Astrocyte (in vitro differentiated cells and primary cell): ENCODE measurements around the gene ADNP2. TPM values are rescaled to one million over a fixed set of nuclear protein-coding genes. Genes with fewer than 3 reads are reported as not detected.

Experiments used
- DNase-seq: peaks from one replicate; pipeline ENCODE4 v3.0.0-alpha.2; 2010; ENCODE audit warnings: low read depth
- FAIRE-seq: peaks from 2 replicates; lab custom pipeline; 2011; peaks lifted over from hg19 to GRCh38; lab: Jason Lieb, UNC
- H2AFZ ChIP-seq: 2 replicates; pipeline ENCODE4 v1.6.0; 2012; ENCODE audit warnings: low read depth, low read length, inconsistent platforms
- H3K27ac ChIP-seq: 2 replicates; pipeline ENCODE4 v1.5.1; 2011; ENCODE audit warnings: low read depth, low read length, inconsistent platforms
- H3K27me3 ChIP-seq: 2 replicates; pipeline ENCODE4 v1.6.0; 2011; ENCODE audit warnings: low read length, inconsistent platforms; ENCODE audit not compliant: insufficient read depth
- H3K36me3 ChIP-seq: 2 replicates; pipeline ENCODE4 v1.5.1; 2011; ENCODE audit warnings: low read length, inconsistent platforms; ENCODE audit not compliant: insufficient read depth
- H3K4me1 ChIP-seq: 2 replicates; pipeline ENCODE4 v1.5.1; 2011; ENCODE audit warnings: low read length, inconsistent platforms; ENCODE audit not compliant: insufficient read depth
- H3K4me2 ChIP-seq: 2 replicates; pipeline ENCODE4 v1.6.0; 2012; ENCODE audit warnings: low read length, inconsistent platforms
- H3K4me3 ChIP-seq: 2 replicates; pipeline ENCODE4 v1.5.1; 2011; ENCODE audit warnings: low read depth, mild to moderate bottlenecking, low read length, inconsistent platforms; ENCODE audit not compliant: insufficient read depth
- H3K79me2 ChIP-seq: 2 replicates; pipeline ENCODE4 v1.6.0; 2012; ENCODE audit warnings: mild to moderate bottlenecking, low read length, inconsistent platforms; ENCODE audit not compliant: insufficient read depth
- H3K9ac ChIP-seq: 2 replicates; pipeline ENCODE4 v1.6.0; 2012; ENCODE audit warnings: mild to moderate bottlenecking, low read length, inconsistent platforms
- H3K9me3 ChIP-seq: 2 replicates; pipeline ENCODE4 v1.5.1; 2012; ENCODE audit warnings: low read depth, mild to moderate bottlenecking, low read length, inconsistent platforms; ENCODE audit not compliant: insufficient read depth
- H4K20me1 ChIP-seq: 2 replicates; pipeline ENCODE4 v1.6.0; 2012; ENCODE audit warnings: low read length, inconsistent platforms; ENCODE audit not compliant: insufficient read depth
- H3K27ac Mint-ChIP-seq: one replicate; pipeline ENCODE4 v1.8.0; 2021; ENCODE audit warnings: mild to moderate bottlenecking, mixed read lengths; ENCODE audit not compliant: unreplicated experiment
- H3K27me3 Mint-ChIP-seq: one replicate; pipeline ENCODE4 v1.8.0; 2021; ENCODE audit warnings: low read depth, mixed read lengths; ENCODE audit not compliant: unreplicated experiment
- H3K36me3 Mint-ChIP-seq: one replicate; pipeline ENCODE4 v1.8.0; 2021; ENCODE audit warnings: low read depth, mixed read lengths; ENCODE audit not compliant: unreplicated experiment
- H3K4me1 Mint-ChIP-seq: one replicate; pipeline ENCODE4 v1.8.0; 2021; ENCODE audit warnings: low read depth, mixed read lengths; ENCODE audit not compliant: unreplicated experiment
- H3K4me3 Mint-ChIP-seq: one replicate; pipeline ENCODE4 v1.8.0; 2021; ENCODE audit warnings: mild to moderate bottlenecking, moderate library complexity, mixed read lengths; ENCODE audit not compliant: unreplicated experiment
- H3K9me3 Mint-ChIP-seq: one replicate; pipeline ENCODE4 v1.8.0; 2021; ENCODE audit warnings: mild to moderate bottlenecking, mixed read lengths; ENCODE audit not compliant: unreplicated experiment
- CTCF ChIP-seq: IDR thresholded peaks from 2 replicates; pipeline ENCODE4 v1.5.1; 2011; ENCODE audit warnings: low read depth, mild to moderate bottlenecking, inconsistent platforms, low read length, moderate library complexity; ENCODE audit not compliant: insufficient read depth
- EZH2 ChIP-seq: IDR thresholded peaks from 2 replicates; pipeline ENCODE4 v1.6.1; 2012; ENCODE audit warnings: mild to moderate bottlenecking, low read length, inconsistent platforms; ENCODE audit not compliant: insufficient read depth
- total RNA-seq: library from RNA; stranded (reverse); gene quantifications from 2 replicates; pipeline ENCODE4 v1.2.1, GENCODE V29; 2021

ADNP2 gene
- total RNA-seq, 1 donor from 2014 or later, result 20.5 TPM

GRCh38 chr18:80070825-80071224 lies 38.2 kb upstream of the ADNP2 start:
- Histone ChIP-seq H3K79me2 (no peaks in the 10 kb centered on the region), H3K4me2 (no peak overlapping the region), H3K27ac (no peak overlapping the region), H3K9me3 (no peaks in the 10 kb centered on the region), H3K4me3 (no peak overlapping the region), H3K36me3 (no peaks in the 10 kb centered on the region), H4K20me1 (no peaks in the 10 kb centered on the region), H3K9ac (no peak overlapping the region), H3K4me1 (no peaks in the 10 kb centered on the region), H2AFZ (no peak overlapping the region), H3K27me3 (no peaks in the 10 kb centered on the region)
- DNase-seq (no peak), FAIRE-seq (no peak)
- TF ChIP-seq EZH2 (no peak), CTCF (no peak)
- peaks cover 2% of the 10 kb centered on the region for H3K9me3 Mint-ChIP-seq
- no peaks in the 10 kb centered on the region for H3K36me3 Mint-ChIP-seq
- no peaks in the 10 kb centered on the region for H3K4me1 Mint-ChIP-seq
- no peak overlapping the region for H3K27ac Mint-ChIP-seq
- H3K4me3 Mint-ChIP-seq, result no peak overlapping the region
- H3K27me3 Mint-ChIP-seq, result peaks cover 6% of the 10 kb centered on the region

GRCh38 chr18:80074183-80074582 lies 34.9 kb upstream of the ADNP2 start:
- no peak for TF ChIP-seq CTCF
- H3K27ac ChIP-seq, result no peak overlapping the region
- no peak overlapping the region for H3K4me3 ChIP-seq
- Mint-ChIP-seq H3K27ac (no peak overlapping the region), H3K4me3 (no peak overlapping the region), H3K9me3 (peaks cover 6% of the 10 kb centered on the region), H3K4me1 (no peaks in the 10 kb centered on the region), H3K36me3 (peaks cover 2% of the 10 kb centered on the region), H3K27me3 (peaks cover 4% of the 10 kb centered on the region)
- no peak overlapping the region for H3K4me2 ChIP-seq
- no peaks in the 10 kb centered on the region for H3K36me3 ChIP-seq
- H2AFZ ChIP-seq, result no peak overlapping the region
- no peaks in the 10 kb centered on the region for H3K4me1 ChIP-seq
- H3K9me3 ChIP-seq, result no peaks in the 10 kb centered on the region
- no peaks in the 10 kb centered on the region for H3K27me3 ChIP-seq
- DNase-seq (no peak), FAIRE-seq (no peak)
- no peak overlapping the region for H3K9ac ChIP-seq
- H3K79me2 ChIP-seq, result no peaks in the 10 kb centered on the region
- no peaks in the 10 kb centered on the region for H4K20me1 ChIP-seq

- TF ChIP-seq EZH2, result no peak
- TF ChIP-seq CTCF, result no peak
- H3K36me3 ChIP-seq, result no peaks in the 10 kb centered on the region
- DNase-seq (no peak), FAIRE-seq (no peak)
- no peak overlapping the region for H3K4me3 Mint-ChIP-seq
- no peak overlapping the region for H3K27ac ChIP-seq
- H3K27me3 Mint-ChIP-seq, result peaks cover 4% of the 10 kb centered on the region
- H3K4me1 Mint-ChIP-seq, result no peaks in the 10 kb centered on the region
- no peak overlapping the region for H3K9ac ChIP-seq
- H3K4me1 ChIP-seq, result no peaks in the 10 kb centered on the region
- no peak overlapping the region for H2AFZ ChIP-seq
- no peak overlapping the region for H3K4me3 ChIP-seq
- no peak overlapping the region for H3K27ac Mint-ChIP-seq
- H3K4me2 ChIP-seq, result no peak overlapping the region
- H3K9me3 Mint-ChIP-seq, result peaks cover 6% of the 10 kb centered on the region
- H3K27me3 ChIP-seq, result no peaks in the 10 kb centered on the region
- H4K20me1 ChIP-seq, result no peaks in the 10 kb centered on the region
- H3K9me3 ChIP-seq, result no peaks in the 10 kb centered on the region
- peaks cover 2% of the 10 kb centered on the region for H3K36me3 Mint-ChIP-seq
- no peaks in the 10 kb centered on the region for H3K79me2 ChIP-seq
These were observed 34.4 kb upstream of the ADNP2 start for GRCh38 chr18:80074697-80075096.
